ENCODE data around the gene ATP6V0A4.
A peak's percentile ranks its signal among the peaks of the same experiment; 100 is the strongest.
"Not testable (repeated sequence)": the region's sequence is repeated elsewhere in the genome, so short reads cannot be mapped to it uniquely, and the experiment has no call there.

ATP6V0A4 gene

DNA sequence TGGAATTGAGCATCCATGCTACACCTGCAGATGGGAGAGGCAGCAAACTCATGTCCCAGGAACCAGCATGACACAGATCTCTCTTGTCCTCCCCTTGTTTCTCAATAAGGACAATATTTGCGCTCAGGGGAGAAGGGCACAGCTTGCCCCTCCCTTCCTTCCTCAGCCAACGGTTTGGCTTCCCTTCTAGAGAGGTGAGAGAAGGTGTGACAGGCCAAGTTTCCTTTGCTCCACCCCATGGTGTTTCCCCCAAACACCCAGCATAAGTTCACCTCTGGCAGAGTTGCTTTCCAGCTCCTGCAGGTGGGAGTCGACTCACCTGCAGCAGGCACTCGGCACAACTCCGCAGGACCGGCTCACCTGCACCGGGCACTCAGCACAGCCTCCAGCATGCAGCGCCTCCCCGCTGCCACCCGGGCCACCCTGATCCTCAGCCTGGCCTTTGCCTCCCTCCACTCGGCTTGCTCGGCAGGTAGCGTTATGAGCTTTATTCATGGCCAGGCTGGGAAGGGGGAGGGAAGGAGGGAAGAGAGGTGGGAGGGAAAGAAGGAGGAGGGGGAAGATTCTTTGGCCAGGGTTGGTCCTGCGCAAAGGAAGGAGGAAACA is at the start of gene ATP6V0A4, which contains the start of gene TMEM213:
ATP6V0A4 (minus strand) TSS at position 482 of the 606 bp plus-strand sequence. CDS start 26,949 bp downstream, outside the sequence.
TMEM213 (plus strand) TSS at position 280 of the 606 bp plus-strand sequence; CDS start at position 391, 111 bp downstream.
- no peak within 1 kb of the TSS for H3K27ac ChIP-seq
- no peak for DNase-seq (ENCODE audit: low read depth, low spot score)

GRCh38 chr7:138845711-138846110 is 47.7 kb upstream of the ATP6V0A4 start:
- DNase-seq (ENCODE audit: low read depth, low spot score) = no peak

GRCh38 chr7:138843632-138844580 is 45.9 kb upstream of the ATP6V0A4 start:
- no peak overlapping the region for H3K27ac ChIP-seq
- DNase-seq (ENCODE audit: low read depth, low spot score) = no peak

More at GRCh38 chr7:138845711-138846110, 47.7 kb upstream of the ATP6V0A4 start:
- no peak overlapping the region for H3K27ac ChIP-seq

DNA sequence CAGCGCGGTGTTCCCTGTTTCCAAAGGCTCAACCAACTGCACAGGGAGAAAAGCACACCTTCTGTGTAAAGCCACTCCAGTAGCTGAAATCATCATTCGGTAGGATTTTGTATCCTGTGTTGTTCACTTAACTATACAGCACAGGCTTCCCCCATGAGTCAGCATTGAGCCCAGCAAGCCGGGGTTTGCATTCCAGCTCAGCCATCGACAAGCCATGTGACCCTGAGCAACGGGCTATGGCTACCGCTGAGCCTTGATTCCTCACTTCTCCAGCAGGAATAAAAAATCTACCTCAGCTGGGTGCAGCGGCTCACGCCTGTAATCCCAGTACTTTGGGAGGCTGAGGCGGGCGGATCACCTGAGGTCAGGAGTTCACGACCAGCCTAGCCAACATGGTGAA is 44.1 kb upstream of the ATP6V0A4 start:
- no peak overlapping the region for H3K27ac ChIP-seq
- no peak for DNase-seq (ENCODE audit: low read depth, low spot score)

- DNase-seq (ENCODE audit: low read depth, low spot score) = no peak
- H3K27ac ChIP-seq = no peak overlapping the region
Observed at GRCh38 chr7:138838166-138838565, 40.2 kb upstream of the ATP6V0A4 start.

DNA sequence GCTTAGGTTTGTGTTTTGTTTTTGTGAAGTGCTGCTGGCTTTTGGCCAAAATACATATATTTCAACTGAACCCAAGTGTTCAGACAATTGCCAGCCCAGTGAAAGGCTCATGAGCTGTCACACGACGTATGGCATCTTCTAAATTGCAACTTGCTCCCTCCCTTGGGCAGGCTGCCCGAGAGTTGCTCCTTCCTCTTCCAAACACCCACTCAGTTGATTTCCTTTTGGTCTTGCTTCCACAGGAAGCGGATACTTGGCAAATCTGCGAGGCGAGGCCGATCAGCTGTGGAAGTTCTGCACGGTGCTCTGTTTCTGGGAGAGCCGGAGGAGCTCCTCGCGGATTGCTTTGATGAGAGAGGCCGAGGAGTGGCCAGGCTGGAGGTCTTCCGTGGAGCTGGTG is 39.6 kb upstream of the ATP6V0A4 start:
- DNase-seq (ENCODE audit: low read depth, low spot score) = no peak
- H3K27ac ChIP-seq = no peak overlapping the region

DNA sequence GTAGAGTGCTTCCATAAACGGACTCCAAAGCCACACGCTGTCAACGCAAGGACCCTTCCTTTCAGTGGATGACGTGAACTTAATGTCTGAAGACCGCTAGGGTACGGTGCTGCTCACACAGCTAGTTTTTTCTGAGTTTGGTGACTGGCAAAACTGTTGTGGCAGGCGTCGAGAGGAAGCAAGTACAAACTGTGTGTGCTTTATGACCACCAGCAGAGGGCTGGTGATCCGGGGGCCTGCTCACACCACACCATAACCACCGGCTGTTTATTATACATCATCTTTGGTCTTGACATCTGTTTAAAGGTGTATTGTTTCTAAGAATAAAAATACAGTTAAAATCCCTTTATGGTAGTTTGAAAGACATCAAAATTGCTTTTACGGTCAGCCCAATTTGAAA is 37.1 kb upstream of the ATP6V0A4 start:
- DNase-seq (ENCODE audit: low read depth, low spot score) = no peak
- no peak overlapping the region for H3K27ac ChIP-seq

GRCh38 chr7:138834583-138834982 is 36.6 kb upstream of the ATP6V0A4 start:
- DNase-seq (ENCODE audit: low read depth, low spot score) = no peak
- H3K27ac ChIP-seq = no peak overlapping the region

- no peak overlapping the region for H3K27ac ChIP-seq
- DNase-seq (ENCODE audit: low read depth, low spot score) = no peak
Observed at GRCh38 chr7:138833596-138833995, 35.6 kb upstream of the ATP6V0A4 start.

GRCh38 chr7:138832966-138833365 is 35.0 kb upstream of the ATP6V0A4 start:
- no peak overlapping the region for H3K27ac ChIP-seq
- DNase-seq (ENCODE audit: low read depth, low spot score) = no peak

DNA sequence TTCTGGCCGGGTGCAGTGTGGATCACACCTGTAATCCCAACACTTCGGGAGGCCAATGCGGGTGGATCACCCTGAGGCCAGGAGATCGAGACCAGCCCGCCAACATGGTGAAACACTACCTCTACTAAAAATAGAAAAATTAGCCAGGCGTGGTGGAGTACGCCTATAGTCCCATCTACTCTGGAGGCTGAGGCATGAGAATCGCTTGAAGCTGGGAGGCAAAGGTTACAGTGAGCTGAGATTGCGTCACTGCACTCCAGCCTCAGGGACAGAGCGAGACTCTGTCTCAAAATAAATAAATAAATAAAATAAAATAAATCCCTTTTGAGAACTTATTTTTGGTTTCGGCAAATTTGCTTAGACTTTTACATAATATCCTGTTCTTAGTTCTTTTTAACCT is 31.3 kb upstream of the ATP6V0A4 start:
- no peak for DNase-seq (ENCODE audit: low read depth, low spot score)
- H3K27ac ChIP-seq = no peak overlapping the region

DNA sequence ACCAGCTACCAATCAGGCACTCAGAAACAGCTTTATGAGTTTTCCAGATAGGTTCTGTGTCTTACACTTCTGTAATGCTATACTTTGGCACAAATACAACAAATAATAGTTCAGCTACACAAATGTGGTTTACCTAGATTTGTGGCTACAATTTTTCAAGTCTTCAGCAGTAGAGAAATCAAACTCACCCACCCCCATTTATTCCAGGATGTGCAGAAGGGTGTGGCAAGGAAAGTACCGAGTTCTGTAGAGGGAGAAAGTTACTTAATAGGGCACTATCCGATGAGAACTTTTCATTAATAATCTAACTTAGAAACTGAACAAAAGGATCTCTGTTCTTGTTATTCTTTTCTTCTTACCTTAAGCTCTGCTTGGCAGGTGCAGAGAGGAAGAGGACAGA is 30.3 kb upstream of the ATP6V0A4 start:
- no peak for DNase-seq (ENCODE audit: low read depth, low spot score)
- no peak overlapping the region for H3K27ac ChIP-seq

DNA sequence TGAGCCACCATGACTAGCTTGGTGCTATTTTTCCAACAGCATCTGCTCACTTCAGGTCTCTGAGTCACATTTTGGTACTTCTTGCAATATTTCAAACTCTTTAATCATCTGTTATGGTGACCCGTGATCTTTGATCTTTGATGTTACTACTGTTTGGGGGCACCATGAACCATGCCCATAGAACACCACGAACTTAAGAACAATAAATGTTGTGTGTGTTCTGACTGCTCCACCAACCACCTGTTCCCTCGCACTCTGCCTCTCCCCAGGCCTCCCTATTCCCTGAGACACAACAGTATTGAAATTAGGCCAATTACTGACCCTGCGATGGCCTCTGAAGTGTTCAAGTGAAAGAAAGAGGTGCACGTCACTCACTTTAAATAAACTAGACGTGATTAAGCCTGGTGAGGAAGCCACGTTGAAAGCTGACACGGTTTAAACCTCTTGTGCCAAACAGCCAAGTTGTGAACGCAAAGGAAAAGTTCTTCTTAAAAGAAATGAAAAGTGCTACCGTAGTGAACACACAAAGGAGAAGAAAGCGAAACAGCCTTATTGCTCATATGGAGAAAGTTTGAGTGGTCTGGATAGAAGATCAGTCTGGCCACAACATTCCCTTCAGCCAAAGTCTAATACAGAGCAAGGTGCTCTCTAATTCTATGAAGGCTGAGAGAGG is 27.2 kb upstream of the ATP6V0A4 start:
- no peak for DNase-seq (ENCODE audit: low read depth, low spot score)
- no peak overlapping the region for H3K27ac ChIP-seq

- H3K27ac ChIP-seq = no peak overlapping the region
- DNase-seq (ENCODE audit: low read depth, low spot score) = no peak
Observed at GRCh38 chr7:138822867-138823535, 25.0 kb upstream of the ATP6V0A4 start.

GRCh38 chr7:138821912-138822311 is 23.9 kb upstream of the ATP6V0A4 start:
- no peak for DNase-seq (ENCODE audit: low read depth, low spot score)
- no peak overlapping the region for H3K27ac ChIP-seq

DNA sequence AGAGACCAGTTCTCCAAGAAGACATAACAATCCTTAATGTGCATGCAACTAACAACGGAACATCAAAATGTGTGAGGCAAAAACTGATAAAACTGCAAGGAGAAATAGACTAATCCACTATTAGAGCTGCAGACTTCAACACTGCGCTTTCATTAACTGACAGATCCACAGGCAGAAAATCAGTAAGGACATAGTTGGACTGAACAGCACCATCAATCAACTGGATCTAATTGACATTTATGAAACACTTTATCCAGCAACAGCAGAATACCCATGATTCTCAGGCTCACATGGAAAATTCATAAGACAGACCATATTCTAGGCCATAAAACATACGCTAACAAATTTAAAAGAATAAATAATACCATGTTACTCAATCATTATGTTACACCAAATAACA is 21.6 kb upstream of the ATP6V0A4 start:
- DNase-seq (ENCODE audit: low read depth, low spot score) = no peak
- H3K27ac ChIP-seq = no peak overlapping the region

GRCh38 chr7:138816650-138817049 is 18.7 kb upstream of the ATP6V0A4 start:
- no peak overlapping the region for H3K27ac ChIP-seq
- no peak for DNase-seq (ENCODE audit: low read depth, low spot score)

- H3K27ac ChIP-seq = no peak overlapping the region
- peak; percentile 1 for DNase-seq (ENCODE audit: low read depth, low spot score)
Observed at GRCh38 chr7:138814816-138815332, 16.9 kb upstream of the ATP6V0A4 start.

GRCh38 chr7:138813945-138814344 is 15.9 kb upstream of the ATP6V0A4 start:
- H3K27ac ChIP-seq = no peak overlapping the region
- DNase-seq (ENCODE audit: low read depth, low spot score) = no peak

DNA sequence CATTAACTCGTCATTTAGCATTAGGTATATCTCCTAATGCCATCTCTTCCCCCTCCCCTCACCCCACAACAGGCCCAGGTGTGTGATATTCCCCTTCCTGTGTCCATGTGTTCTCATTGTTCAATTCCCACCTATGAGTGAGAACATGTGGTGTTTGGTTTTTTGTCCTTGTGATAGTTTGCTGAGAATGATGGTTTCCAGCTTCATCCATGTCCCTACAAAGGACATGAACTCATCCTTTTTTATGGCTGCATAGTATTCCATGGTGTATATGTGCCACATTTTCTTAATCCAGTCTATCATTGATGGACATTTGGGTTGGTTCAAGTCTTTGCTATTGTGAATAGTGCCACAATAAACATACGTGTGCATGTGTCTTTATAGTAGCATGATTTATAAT is 13.3 kb upstream of the ATP6V0A4 start:
- DNase-seq (ENCODE audit: low read depth, low spot score); H3K27ac ChIP-seq: not testable (repeated sequence)
